GM12878 (cell line): ENCODE results near the gene PLEKHG4B. TPM values are rescaled to one million over a fixed set of nuclear protein-coding genes. Genes with fewer than 3 reads are reported as not detected.

Experiments used
- ATAC-seq: fragments of 200-7000 bp; cut with Tn5 transposase; 3 replicates; pipeline ENCODE4 v1.9.1; 2020; ENCODE audit warnings: mild to moderate bottlenecking, moderate library complexity
- BruUV-seq: library from RNA; stranded (reverse); fragments of 400-500 nt; replicated peaks from 2 replicates; lab custom pipeline; 2021; lab: Mats Ljungman, UMichigan
- CTCF ChIA-PET: fragments of 300-600 bp; sonication (Branson Sonifier 250); formaldehyde crosslinking; extraction: SDS; loops from one replicate; lab custom pipeline; 2021; ENCODE audit warnings: inconsistent platforms; lab: Yijun Ruan, JAX
- POLR2A ChIA-PET: fragments of 350-600 bp; formaldehyde crosslinking; extraction: SDS; loops from one replicate; lab custom pipeline; 2021; ENCODE audit warnings: inconsistent platforms; lab: Charles Lee
- RAD21 ChIA-PET: fragments of 300-600 bp; sonication (Branson Sonifier 250); formaldehyde crosslinking; loops from one replicate; lab custom pipeline; 2023; ENCODE audit warnings: antibody characterized with exemption; ENCODE audit not compliant: unreplicated experiment; lab: Charles Lee
- SMC1A ChIA-PET: fragments of 300-600 bp; sonication (Branson Sonifier 250); formaldehyde crosslinking; loops from one replicate; lab custom pipeline; 2023; ENCODE audit not compliant: unreplicated experiment, uncharacterized antibody; lab: Charles Lee
- DNase-seq: peaks from one replicate; pipeline ENCODE4 v3.0.0-alpha.2; 2011; ENCODE audit warnings: low read depth, low spot score
- FAIRE-seq: peaks from 3 replicates; lab custom pipeline; 2011; peaks lifted over from hg19 to GRCh38; lab: Jason Lieb, UNC
- H2AFZ ChIP-seq: 2 replicates; pipeline ENCODE4 v1.6.0; 2011; ENCODE audit warnings: low read depth, low read length, control low read depth; ENCODE audit not compliant: control insufficient read depth
- H3K27ac ChIP-seq: 2 replicates; pipeline ENCODE4 v1.5.1; 2011; ENCODE audit warnings: control low read depth; ENCODE audit not compliant: control insufficient read depth, insufficient read depth
- H3K27me3 ChIP-seq, 2 experiments: replicated peaks in 1 of 2; 2 replicates each; pipeline versions ENCODE4 v1.6.0 to v1.6.1; 2011; ENCODE audit warnings: low read length in 1 of 2; ENCODE audit not compliant: control insufficient read depth in 2 of 2, insufficient read depth in 2 of 2
- H3K36me3 ChIP-seq, 2 experiments: 2 replicates each; pipeline ENCODE4 v1.5.1; 2011; ENCODE audit warnings: low read length in 1 of 2; ENCODE audit not compliant: control insufficient read depth in 2 of 2, insufficient read depth in 2 of 2
- H3K4me1 ChIP-seq: 2 replicates; pipeline ENCODE4 v1.6.1; 2011; ENCODE audit warnings: mild to moderate bottlenecking, low read length, moderate library complexity, mixed read lengths; ENCODE audit not compliant: control insufficient read depth, insufficient read depth
- H3K4me2 ChIP-seq: 2 replicates; pipeline ENCODE4 v1.6.0; 2011; ENCODE audit warnings: control low read depth; ENCODE audit not compliant: control insufficient read depth, insufficient read depth
- H3K4me3 ChIP-seq: fragments of 200-600 bp; sonication (generic); 2 replicates; pipeline ENCODE4 v1.5.1; 2016
- H3K79me2 ChIP-seq: 2 replicates; pipeline ENCODE4 v1.6.0; 2011; ENCODE audit warnings: low read length; ENCODE audit not compliant: control insufficient read depth, insufficient read depth
- H3K9ac ChIP-seq: 2 replicates; pipeline ENCODE4 v1.8.0; 2011; ENCODE audit warnings: low read length, control low read depth, mixed read lengths; ENCODE audit not compliant: control insufficient read depth, insufficient read depth
- H3K9me3 ChIP-seq: replicated peaks from 3 replicates; pipeline ENCODE4 v1.5.1; 2011; ENCODE audit warnings: mild to moderate bottlenecking, low read length; ENCODE audit not compliant: control insufficient read depth, insufficient read depth
- H4K20me1 ChIP-seq: 2 replicates; pipeline ENCODE4 v1.6.0; 2011; ENCODE audit not compliant: control insufficient read depth, insufficient read depth
- BACH1 ChIP-seq: fragments of 450-650 bp; IDR thresholded peaks from 2 replicates; pipeline ENCODE4 v1.6.1; 2017; ENCODE audit warnings: mild to moderate bottlenecking, borderline replicate concordance
- IKZF2 ChIP-seq, 2 experiments: fragments of 450-650 bp; IDR thresholded peaks; 2 replicates each; pipeline ENCODE4 v1.6.1; 2017; ENCODE audit warnings: mild to moderate bottlenecking in 2 of 2, moderate library complexity in 2 of 2
- KDM1A ChIP-seq: fragments of 200-600 bp; sonication (generic); IDR thresholded peaks from 2 replicates; pipeline ENCODE4 v1.6.1; 2016; ENCODE audit warnings: borderline replicate concordance
- ZNF217 ChIP-seq: fragments of 450-650 bp; IDR thresholded peaks from 2 replicates; pipeline ENCODE4 v1.6.1; 2017; ENCODE audit warnings: antibody characterized with exemption, mild to moderate bottlenecking
- WGBS: methylation state at CpG from one replicate; pipeline ENCODE4 v1.1.6; 2016; ENCODE audit warnings: low lambda C conversion rate; ENCODE audit not compliant: insufficient replicate concordance, insufficient coverage; ENCODE audit errors: missing lambda C conversion rate; 5-methylcytosine and 5-hydroxymethylcytosine counted together
- in situ Hi-C: fragments of 300-500 bp; cut with MboI; formaldehyde crosslinking; loops from 9 replicates; pipeline ENCODE4 v1.14.3; 2018; ENCODE audit warnings: mixed read lengths
- intact Hi-C: fragments of 100-400 bp; cut with micrococcal nuclease; formaldehyde crosslinking; loops from one replicate; pipeline ENCODE4 v1.14.2; 2022; ENCODE audit not compliant: unreplicated experiment
- polyA plus RNA-seq, 11 experiments: library from polyadenylated mRNA; depleted of rRNA in 4 of 11; unstranded in 6 of 11; stranded (reverse) in 5 of 11; fragments of >200 nt; fragmentation: Nextera tagmentation in 4 of 11; fragmentation: Illumina TruSeq in 1 of 11; extraction: Ambion mirVana in 4 of 11; extraction: Trizol in 1 of 11; gene quantifications; 1 replicate in 1 of 11; 2 replicates in 10 of 11; pipeline versions ENCODE4 v1.2.1 to v1.2.3, GENCODE V29; 2011 to 2016; ENCODE audit warnings: inconsistent platforms in 2 of 11, missing spikeins in 2 of 11, low read depth in 1 of 11
- total RNA-seq, 4 experiments: library from RNA; depleted of rRNA in 3 of 4; stranded (reverse); fragments of >200 nt in 3 of 4; fragmentation: Illumina TruSeq in 1 of 4; extraction: Trizol in 1 of 4; gene quantifications; 2 replicates each; pipeline versions ENCODE4 v1.2.1 to v1.2.3, GENCODE V29; 2013 to 2021
- TF ChIP-seq, protein P1 (sequence below): fragments of 450-650 bp; conservative IDR thresholded peaks from 2 replicates; pipeline ENCODE4 v1.6.1; 2017; ENCODE audit warnings: mild to moderate bottlenecking, moderate library complexity

Gene PLEKHG4B
- total and polyA plus RNA-seq, 10 of the 15 experiments (the other 5 are each of a cell fraction or from before 2014, with no cell fraction given) = under 0.01 to 0.05 (median 0.01) TPM; not detected in 6

DNA sequence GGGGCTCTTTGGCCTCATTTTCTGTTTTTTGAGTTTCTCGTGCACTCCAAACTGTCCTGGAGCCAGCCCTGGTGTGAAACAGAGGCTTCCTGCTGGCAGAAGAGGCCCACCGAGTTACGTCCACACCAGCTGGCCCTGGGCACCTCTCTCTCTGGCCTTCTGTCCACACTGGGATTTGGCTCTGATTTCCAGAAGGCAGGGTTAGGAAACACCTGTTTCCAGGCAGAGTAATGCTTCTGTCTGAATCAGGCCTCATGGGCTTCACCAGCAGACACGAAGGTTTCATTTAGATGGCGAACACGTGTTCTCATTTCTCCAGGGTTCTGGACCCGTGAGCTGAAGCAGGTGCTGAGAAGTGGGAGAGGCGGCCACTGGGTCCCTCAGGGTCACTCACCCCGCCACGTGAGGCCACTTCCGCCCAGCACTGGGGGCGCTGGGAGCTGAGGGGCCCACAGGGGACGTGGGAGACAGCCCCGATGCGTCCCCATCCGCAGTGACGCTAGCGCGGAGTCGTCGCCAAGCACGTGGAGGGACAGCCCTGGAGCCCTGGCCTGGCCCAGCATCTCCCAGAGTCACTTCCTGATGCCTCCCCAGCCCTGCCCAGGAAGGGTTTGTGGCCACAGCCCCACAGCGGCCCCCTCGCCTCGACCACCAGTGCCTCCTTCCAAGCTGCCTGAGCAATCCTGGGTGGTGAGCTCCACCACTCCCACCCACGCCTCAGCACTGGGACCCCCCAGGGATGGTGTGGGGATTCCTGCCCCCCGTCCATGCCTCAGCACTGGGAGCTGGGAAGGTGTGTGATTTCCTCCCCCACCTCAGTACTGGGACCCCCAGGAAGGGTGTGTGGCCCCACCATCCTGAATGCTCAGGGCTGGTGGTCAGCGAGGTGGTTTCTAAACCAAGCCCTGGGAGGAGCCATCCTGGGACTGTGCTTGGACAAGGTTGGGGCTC is 94.4 kb downstream of the PLEKHG4B start:
- ChIA-PET POLR2A (no interaction called here), RAD21 (no interaction called here), SMC1A (interaction anchor here (1.1 kb wide), 1 partner anchor 33 kb away, joined by 3 read pairs; no protein-coding TSS in a partner anchor)
- Histone ChIP-seq H3K9me3 (no peaks in the 10 kb centered on the region), H3K9ac (no peak overlapping the region), H3K4me3 (no peak overlapping the region), H3K4me1 (peaks cover 23% of the 10 kb centered on the region), H3K36me3 (no peaks in the 10 kb centered on the region)
- WGBS = 40% methylated on average over 22 of the region's 28 CpGs
- no peak for FAIRE-seq
- ATAC-seq = no peak
- DNase-seq = no peak
- TF ChIP-seq KDM1A = no peak
- TF ChIP-seq ZNF217 = no peak
- TF ChIP-seq, protein P1, sequence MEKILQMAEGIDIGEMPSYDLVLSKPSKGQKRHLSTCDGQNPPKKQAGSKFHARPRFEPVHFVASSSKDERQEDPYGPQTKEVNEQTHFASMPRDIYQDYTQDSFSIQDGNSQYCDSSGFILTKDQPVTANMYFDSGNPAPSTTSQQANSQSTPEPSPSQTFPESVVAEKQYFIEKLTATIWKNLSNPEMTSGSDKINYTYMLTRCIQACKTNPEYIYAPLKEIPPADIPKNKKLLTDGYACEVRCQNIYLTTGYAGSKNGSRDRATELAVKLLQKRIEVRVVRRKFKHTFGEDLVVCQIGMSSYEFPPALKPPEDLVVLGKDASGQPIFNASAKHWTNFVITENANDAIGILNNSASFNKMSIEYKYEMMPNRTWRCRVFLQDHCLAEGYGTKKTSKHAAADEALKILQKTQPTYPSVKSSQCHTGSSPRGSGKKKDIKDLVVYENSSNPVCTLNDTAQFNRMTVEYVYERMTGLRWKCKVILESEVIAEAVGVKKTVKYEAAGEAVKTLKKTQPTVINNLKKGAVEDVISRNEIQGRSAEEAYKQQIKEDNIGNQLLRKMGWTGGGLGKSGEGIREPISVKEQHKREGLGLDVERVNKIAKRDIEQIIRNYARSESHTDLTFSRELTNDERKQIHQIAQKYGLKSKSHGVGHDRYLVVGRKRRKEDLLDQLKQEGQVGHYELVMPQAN = no peak
- TF ChIP-seq IKZF2 (IDR thresholded peaks at IDR 0.05) = no peak
- TF ChIP-seq BACH1 = no peak
- TF ChIP-seq, all 136 proteins: peak for 0
- CTCF ChIA-PET = interaction anchor here (0.7 kb wide), 1 partner anchor 142 kb away, joined by 4 read pairs; no protein-coding TSS in a partner anchor
- no peak overlapping the region for H3K4me2 ChIP-seq
- intact Hi-C loops = no loop called here
- no TSS peak for BruUV-seq
- no peak overlapping the region for H3K27ac ChIP-seq
- no peaks in the 10 kb centered on the region; the same call in 1 of the 2 replicates for H4K20me1 ChIP-seq
- no peak overlapping the region for H2AFZ ChIP-seq
- H3K79me2 ChIP-seq = no peaks in the 10 kb centered on the region
- H3K27me3 ChIP-seq = no peaks in the 10 kb centered on the region; a peak in 3 of 4 replicates
- in situ Hi-C loops = no loop called here
